Aorta (tissue), 5 donors: ENCODE data around the gene TRAPPC5. TPM values are rescaled to one million over a fixed set of nuclear protein-coding genes. Genes with fewer than 3 reads are reported as not detected.

Experiments
- ATAC-seq: fragments of 200-7000 bp; cut with Tn5 transposase; one replicate; pipeline ENCODE4 v1.9.1; 2022; ENCODE audit warnings: moderate library complexity; ENCODE audit not compliant: low FRiP score
- DNase-seq, 2 donors: peaks; one replicate each; pipeline ENCODE4 v3.0.0-alpha.2; 2020
- H3K27ac ChIP-seq, 2 donors: one replicate each; pipeline ENCODE4 v1.5.1; 2013; ENCODE audit warnings: low read length in 2 of 2, mild to moderate bottlenecking in 2 of 2, moderate library complexity in 2 of 2, control low read depth in 1 of 2, inconsistent platforms in 1 of 2, low read depth in 1 of 2
- H3K27me3 ChIP-seq, 2 donors: one replicate each; pipeline ENCODE4 v1.6.1; 2013; ENCODE audit warnings: control low read depth in 1 of 2, low read length in 1 of 2, mild to moderate bottlenecking in 1 of 2, moderate library complexity in 1 of 2; ENCODE audit not compliant: insufficient read depth in 2 of 2, control insufficient read depth in 1 of 2
- H3K36me3 ChIP-seq, 2 donors: one replicate each; pipeline ENCODE4 v1.6.1; 2013; ENCODE audit warnings: control low read depth in 1 of 2, low read length in 1 of 2, mild to moderate bottlenecking in 1 of 2; ENCODE audit not compliant: insufficient read depth in 2 of 2, control insufficient read depth in 1 of 2
- H3K4me1 ChIP-seq, 2 donors: one replicate each; pipeline ENCODE4 v1.6.1; 2013; ENCODE audit warnings: low read length in 2 of 2, control low read depth in 1 of 2, mild to moderate bottlenecking in 1 of 2, moderate library complexity in 1 of 2; ENCODE audit not compliant: insufficient read depth in 2 of 2, control insufficient read depth in 1 of 2
- H3K4me3 ChIP-seq, 2 donors: one replicate each; pipeline ENCODE4 v1.5.1; 2013; ENCODE audit warnings: low read length in 2 of 2, control low read depth in 1 of 2, mild to moderate bottlenecking in 1 of 2
- H3K9me3 ChIP-seq: one replicate; pipeline ENCODE4 v1.6.1; 2013; ENCODE audit warnings: mild to moderate bottlenecking, low read length; ENCODE audit not compliant: control insufficient read depth
- WGBS, 2 donors: extraction: QIAGEN DNeasy Blood & Tissue Kit; methylation state at CpG; one replicate each; pipeline ENCODE4 v1.1.7; 2013; 5-methylcytosine and 5-hydroxymethylcytosine counted together
- intact Hi-C, 2 donors: fragments of 100-400 bp; cut with DNase I; formaldehyde crosslinking; loops; one replicate each; pipeline versions ENCODE4 v1.14.2 to v1.15.0; 2022
- polyA plus RNA-seq, 2 donors: library from polyadenylated mRNA; stranded (reverse); fragments of 200-250 nt; gene quantifications; one replicate each; pipeline ENCODE4 v1.2.3, GENCODE V29; 2013
- total RNA-seq, 2 donors: library from RNA; stranded (reverse); fragmentation: NEBNext Ultra II Directional; extraction: Animal tissue kit (Norgen Biotek cat#: 25700); gene quantifications; one replicate each; pipeline ENCODE4 v1.2.1, GENCODE V29; 2021
- donor health status: healthy with polysubstance abuse.
- donor health status: Bipolar disorder and iron deficiency.
- donor health status: DM: no; HTN: no; CAD: no.
- donor health status: DM: no; HTN: no; CAD: no.
- donor health status: DM: yes; HTN: yes; CAD: no.

TRAPPC5 gene
- total and polyA plus RNA-seq, 4 donors, result 26.8 to 79.6 (median 57.1) TPM

GRCh38 chr19:7652061-7652641 is 28.5 kb upstream of the TRAPPC5 start:
- peak; percentile 88 for ATAC-seq

GRCh38 chr19:7654401-7654800 is 26.2 kb upstream of the TRAPPC5 start:
- DNase-seq, result no peak
- H3K36me3 ChIP-seq, result no peaks in the 10 kb centered on the region
- H3K27ac ChIP-seq, result no peak overlapping the region
- no peaks in the 10 kb centered on the region for H3K9me3 ChIP-seq
- intact Hi-C loops, result loop anchor here (5.0 to 10.0 kb wide), 2 partner anchors 140 to 143 kb away; no protein-coding TSS in a partner anchor
- WGBS, 2 donors, result 19 to 25% methylated on average over 8 of the region's 8 CpGs
- H3K4me1 ChIP-seq, result no peaks in the 10 kb centered on the region
- no peak overlapping the region for H3K4me3 ChIP-seq
- no peak for ATAC-seq
- no peaks in the 10 kb centered on the region for H3K27me3 ChIP-seq

More at GRCh38 chr19:7652061-7652641, 28.5 kb upstream of the TRAPPC5 start:
- Histone ChIP-seq H3K9me3 (no peaks in the 10 kb centered on the region), H3K36me3 (no peaks in the 10 kb centered on the region), H3K27me3 (no peaks in the 10 kb centered on the region), H3K4me3 (no peak overlapping the region), H3K27ac (no peak overlapping the region), H3K4me1 (no peaks in the 10 kb centered on the region)
- intact Hi-C loops, result loop anchor here (1.0 to 10.0 kb wide), 3 partner anchors 28 to 145 kb away; partner anchors contain the start of gene TRAPPC5 (in 1 of the 2)
- WGBS, 2 donors, result 3 to 4% methylated on average over 28 of the region's 28 CpGs
- peak; percentile 86 to 95 for DNase-seq

- DNase-seq, result no peak
- H3K4me3 ChIP-seq, result no peak overlapping the region
- H3K36me3 ChIP-seq, result no peaks in the 10 kb centered on the region
- no peaks in the 10 kb centered on the region for H3K9me3 ChIP-seq
- no peaks in the 10 kb centered on the region for H3K27me3 ChIP-seq
- H3K27ac ChIP-seq, result no peak overlapping the region
- no peaks in the 10 kb centered on the region for H3K4me1 ChIP-seq
- 70% methylated on average over 8 of the region's 8 CpGs for WGBS, 2 donors
- no peak for ATAC-seq
- intact Hi-C loops, result loop anchor here in 1 of 2 donors (10.0 kb wide), 1 partner anchor 139 kb away; no protein-coding TSS in a partner anchor
Observed at GRCh38 chr19:7655581-7655980, 25.1 kb upstream of the TRAPPC5 start.

- Histone ChIP-seq H3K9me3 (no peaks in the 10 kb centered on the region), H3K27ac (no peak overlapping the region), H3K36me3 (no peaks in the 10 kb centered on the region), H3K4me1 (no peaks in the 10 kb centered on the region), H3K4me3 (no peak overlapping the region), H3K27me3 (no peaks in the 10 kb centered on the region)
- WGBS, 2 donors, result 39 to 45% methylated on average over 14 of the region's 14 CpGs
- ATAC-seq (no peak), DNase-seq (peak in 1 of 2 donors; percentile 55)
- intact Hi-C loops, result loop anchor here in 1 of 2 donors (10.0 kb wide), 1 partner anchor 138 kb away; no protein-coding TSS in a partner anchor
Observed at GRCh38 chr19:7657131-7657751, 23.4 kb upstream of the TRAPPC5 start.

- Histone ChIP-seq H3K27ac (no peak overlapping the region), H3K36me3 (no peaks in the 10 kb centered on the region), H3K4me3 (no peak overlapping the region), H3K9me3 (no peaks in the 10 kb centered on the region), H3K4me1 (no peaks in the 10 kb centered on the region), H3K27me3 (no peaks in the 10 kb centered on the region)
- WGBS, 2 donors, result 36 to 38% methylated on average over 9 of the region's 9 CpGs
- DNase-seq (no peak), ATAC-seq (no peak)
- intact Hi-C loops, result loop anchor here in 1 of 2 donors (10.0 kb wide), 1 partner anchor 137 kb away; no protein-coding TSS in a partner anchor
Observed at GRCh38 chr19:7658219-7658686, 22.4 kb upstream of the TRAPPC5 start.

GRCh38 chr19:7661744-7662538 is 18.7 kb upstream of the TRAPPC5 start:
- Histone ChIP-seq H3K4me3 (no peak overlapping the region), H3K4me1 (no peaks in the 10 kb centered on the region), H3K36me3 (no peaks in the 10 kb centered on the region), H3K9me3 (no peaks in the 10 kb centered on the region), H3K27me3 (no peaks in the 10 kb centered on the region), H3K27ac (no peak overlapping the region)
- DNase-seq (no peak), ATAC-seq (no peak)
- WGBS, 2 donors, result 78 to 80% methylated on average over 8 of the region's 8 CpGs
- intact Hi-C loops, result no loop called here

GRCh38 chr19:7662657-7663056 is 18.0 kb upstream of the TRAPPC5 start:
- DNase-seq (no peak), ATAC-seq (no peak)
- Histone ChIP-seq H3K9me3 (no peaks in the 10 kb centered on the region), H3K4me1 (no peaks in the 10 kb centered on the region), H3K4me3 (no peak overlapping the region), H3K27ac (no peak overlapping the region), H3K27me3 (no peaks in the 10 kb centered on the region), H3K36me3 (no peaks in the 10 kb centered on the region)
- intact Hi-C loops, result no loop called here
- 84 to 86% methylated on average over 14 of the region's 14 CpGs for WGBS, 2 donors

- Histone ChIP-seq H3K36me3 (no peaks in the 10 kb centered on the region), H3K9me3 (no peaks in the 10 kb centered on the region), H3K27me3 (no peaks in the 10 kb centered on the region), H3K27ac (no peak overlapping the region), H3K4me1 (no peaks in the 10 kb centered on the region), H3K4me3 (no peak overlapping the region)
- DNase-seq (no peak), ATAC-seq (no peak)
- intact Hi-C loops, result no loop called here
- WGBS, 2 donors, result 75 to 78% methylated on average over 7 of the region's 7 CpGs
Observed at GRCh38 chr19:7663706-7664105, 16.9 kb upstream of the TRAPPC5 start.
